HepG2 (cell line): ENCODE data around the gene MAN1A1. TPM values are rescaled to one million over a fixed set of nuclear protein-coding genes. Genes with fewer than 3 reads are reported as not detected.

ENCODE experiments used
- ATAC-seq: fragments of 200-7000 bp; cut with Tn5 transposase; 3 replicates; pipeline ENCODE4 v1.9.1; 2020; ENCODE audit warnings: mild to moderate bottlenecking, moderate library complexity
- BruUV-seq: library from RNA; stranded (reverse); fragments of 400-500 nt; replicated peaks from 2 replicates; lab custom pipeline; 2021; lab: Mats Ljungman, UMichigan
- CTCF ChIA-PET: fragments of 300-600 bp; formaldehyde crosslinking; extraction: SDS; loops from one replicate; lab custom pipeline; 2021; ENCODE audit warnings: low total read pairs, inconsistent platforms, low intra/inter-chr PET ratio; lab: Yijun Ruan, JAX
- POLR2A ChIA-PET: fragments of 350-600 bp; sonication (Branson Sonifier 250); formaldehyde crosslinking; loops from one replicate; lab custom pipeline; 2020; ENCODE audit warnings: antibody characterized with exemption, inconsistent platforms; lab: Yijun Ruan, JAX
- DNase-seq: peaks from one replicate; pipeline ENCODE4 v3.0.0-alpha.2; 2015; ENCODE audit warnings: low spot score
- FAIRE-seq: peaks from 3 replicates; lab custom pipeline; 2011; peaks lifted over from hg19 to GRCh38; lab: Jason Lieb, UNC
- H2AFZ ChIP-seq: one replicate; pipeline ENCODE4 v1.6.1; 2011; ENCODE audit warnings: low read length, inconsistent platforms
- H3K27ac ChIP-seq: fragments of 300-600 bp; 3 replicates; pipeline ENCODE4 v1.8.0; 2011; ENCODE audit warnings: mixed run types, mild to moderate bottlenecking, mixed read lengths, low read length, inconsistent platforms; ENCODE audit not compliant: insufficient read depth; ENCODE audit errors: extremely low read length
- H3K27me3 ChIP-seq, 2 experiments: fragments of 200-600 bp in 1 of 2; 2 replicates in 1 of 2; 3 replicates in 1 of 2; pipeline versions ENCODE4 v1.6.0 to v1.8.0; 2011; ENCODE audit warnings: low read length in 2 of 2, mild to moderate bottlenecking in 2 of 2, moderate library complexity in 2 of 2, inconsistent platforms in 1 of 2; ENCODE audit not compliant: insufficient read depth in 2 of 2, control insufficient read depth in 1 of 2
- H3K36me3 ChIP-seq, 2 experiments: fragments of 200-600 bp in 1 of 2; replicated peaks in 1 of 2; 2 replicates in 1 of 2; 3 replicates in 1 of 2; pipeline versions ENCODE4 v1.5.1 to v1.8.0; 2011; ENCODE audit warnings: low read length in 2 of 2, inconsistent platforms in 1 of 2; ENCODE audit not compliant: insufficient read depth in 2 of 2, control insufficient read depth in 1 of 2
- H3K4me1 ChIP-seq: 2 replicates; pipeline ENCODE4 v1.5.1; 2012; ENCODE audit warnings: low read length, inconsistent platforms; ENCODE audit not compliant: insufficient read depth
- H3K4me2 ChIP-seq: 2 replicates; pipeline ENCODE4 v1.6.0; 2011; ENCODE audit warnings: low read depth, low read length, inconsistent platforms
- H3K4me3 ChIP-seq, 3 experiments: fragments of 200-600 bp in 1 of 3; sonication (generic), shearing (Covaris generic) in 1 of 3; replicated peaks in 1 of 3; 2 replicates each; pipeline ENCODE4 v1.5.1; 2011 to 2016; ENCODE audit warnings: low read length in 3 of 3, inconsistent platforms in 2 of 3, low read depth in 2 of 3, mild to moderate bottlenecking in 2 of 3, control low read depth in 1 of 3, mixed read lengths in 1 of 3; ENCODE audit not compliant: insufficient read depth in 1 of 3
- H3K79me2 ChIP-seq: one replicate; pipeline ENCODE4 v1.6.1; 2011; ENCODE audit warnings: low read length, inconsistent platforms; ENCODE audit not compliant: insufficient read depth
- H3K9ac ChIP-seq: 2 replicates; pipeline ENCODE4 v1.6.0; 2011; ENCODE audit warnings: mild to moderate bottlenecking, low read depth, low read length, inconsistent platforms; ENCODE audit not compliant: insufficient read depth
- H3K9me3 ChIP-seq: 2 replicates; pipeline ENCODE4 v1.5.1; 2012; ENCODE audit warnings: mild to moderate bottlenecking, low read length
- H4K20me1 ChIP-seq: 2 replicates; pipeline ENCODE4 v1.6.0; 2011; ENCODE audit warnings: inconsistent platforms, mild to moderate bottlenecking, low read length, moderate library complexity; ENCODE audit not compliant: insufficient read depth
- CREB1 ChIP-seq, 2 experiments: fragments of 450-650 bp in 1 of 2; IDR thresholded peaks; 2 replicates each; pipeline ENCODE4 v1.6.1; 2016 to 2017; ENCODE audit warnings: control low read depth in 1 of 2, mild to moderate bottlenecking in 1 of 2, missing compliant biosample characterization in 1 of 2, missing genetic modification characterization in 1 of 2
- LRRFIP1 ChIP-seq: sonication (generic); formaldehyde crosslinking; conservative IDR thresholded peaks from 2 replicates; pipeline ENCODE4 v1.4.0; 2020; ENCODE audit warnings: missing genetic modification reagents
- POGZ ChIP-seq: sonication (generic); formaldehyde crosslinking; IDR thresholded peaks from 2 replicates; pipeline ENCODE4 v1.4.0; 2020; ENCODE audit warnings: mild to moderate bottlenecking, missing genetic modification reagents
- PTBP1 ChIP-seq: fragments of 200-400 bp; formaldehyde crosslinking; IDR thresholded peaks from 2 replicates; pipeline ENCODE4 v1.6.1; 2018; ENCODE audit warnings: low read length, low read depth; ENCODE audit not compliant: poor library complexity, severe bottlenecking
- TCF7 ChIP-seq: sonication (generic); IDR thresholded peaks from 2 replicates; pipeline ENCODE4 v1.6.1; 2016; ENCODE audit warnings: antibody characterized with exemption, low read depth
- ZKSCAN5 ChIP-seq: sonication (generic); formaldehyde crosslinking; IDR thresholded peaks from 2 replicates; pipeline ENCODE4 v1.5.1; 2020; ENCODE audit warnings: mild to moderate bottlenecking, missing genetic modification reagents
- ZNF224 ChIP-seq: sonication (generic); formaldehyde crosslinking; IDR thresholded peaks from 2 replicates; pipeline ENCODE4 v1.5.0; 2020; ENCODE audit warnings: mild to moderate bottlenecking, missing genetic modification reagents
- ZNF557 ChIP-seq: sonication (generic); formaldehyde crosslinking; IDR thresholded peaks from 2 replicates; pipeline ENCODE4 v1.4.0; 2020; ENCODE audit warnings: missing genetic modification reagents
- ZNF558 ChIP-seq: sonication (generic); formaldehyde crosslinking; IDR thresholded peaks from 2 replicates; pipeline ENCODE4 v1.9.0; 2022; ENCODE audit warnings: mild to moderate bottlenecking, missing genetic modification reagents, borderline replicate concordance
- ZNF570 ChIP-seq: sonication (generic); formaldehyde crosslinking; IDR thresholded peaks from 2 replicates; pipeline ENCODE4 v1.4.0; 2020; ENCODE audit warnings: mild to moderate bottlenecking, missing genetic modification reagents, borderline replicate concordance
- ZNF574 ChIP-seq: sonication (generic); formaldehyde crosslinking; IDR thresholded peaks from 2 replicates; pipeline ENCODE4 v1.4.0; 2020; ENCODE audit warnings: missing genetic modification reagents
- ZNF720 ChIP-seq: sonication (generic); formaldehyde crosslinking; IDR thresholded peaks from 2 replicates; pipeline ENCODE4 v1.4.0; 2020; ENCODE audit warnings: missing genetic modification reagents
- ZNF883 ChIP-seq: sonication (generic); formaldehyde crosslinking; IDR thresholded peaks from 2 replicates; pipeline ENCODE4 v1.5.1; 2020; ENCODE audit warnings: mild to moderate bottlenecking, missing genetic modification reagents; ENCODE audit errors: not compliant biosample characterization
- WGBS: methylation state at CpG from one replicate; pipeline ENCODE4 v1.1.6; 2017; ENCODE audit warnings: low lambda C conversion rate; 5-methylcytosine and 5-hydroxymethylcytosine counted together
- in situ Hi-C: cut with HindIII; loops from 2 replicates; pipeline ENCODE4 v1.10.0; 2017; ENCODE audit warnings: low pct_unique_long_range_greater_than_20kb; ENCODE audit not compliant: extremely low pct_ligation_motif_present
- intact Hi-C: fragments of 100-400 bp; cut with micrococcal nuclease; formaldehyde crosslinking; loops from one replicate; pipeline ENCODE4 v1.10.0; 2022; ENCODE audit not compliant: unreplicated experiment
- polyA plus RNA-seq, 8 experiments: library from polyadenylated mRNA; depleted of rRNA in 3 of 8; stranded (reverse) in 7 of 8; unstranded in 1 of 8; fragments of >200 nt; fragmentation: Illumina TruSeq in 4 of 8; extraction: Trizol in 4 of 8; gene quantifications; 2 replicates each; pipeline versions ENCODE4 v1.2.1 to v1.2.3, GENCODE V29; 2011 to 2016; ENCODE audit warnings: low read depth in 4 of 8, missing spikeins in 1 of 8, mixed read lengths in 1 of 8; ENCODE audit not compliant: insufficient read depth in 1 of 8
- total RNA-seq, 5 experiments: library from RNA; depleted of rRNA; stranded (reverse); fragments of >200 nt; fragmentation: Illumina TruSeq; extraction: Trizol; gene quantifications; 2 replicates each; pipeline ENCODE4 v1.2.3, GENCODE V29; 2016; ENCODE audit warnings: low read depth in 1 of 5

Gene MAN1A1
- total and polyA plus RNA-seq, 2 of the 13 experiments (the other 11 are each of a cell fraction or from before 2014, with no cell fraction given) = 156 to 236 TPM

GRCh38 chr6:119385994-119386393 is 36.4 kb upstream of the MAN1A1 start:
- ATAC-seq (no peak), FAIRE-seq (no peak), DNase-seq (no peak)
- Histone ChIP-seq H3K27me3 (no peaks in the 10 kb centered on the region; a peak in 1 of 5 replicates), H3K4me1 (no peaks in the 10 kb centered on the region), H3K27ac (no peak overlapping the region), H4K20me1 (no peaks in the 10 kb centered on the region), H3K9me3 (no peaks in the 10 kb centered on the region), H3K4me2 (no peak overlapping the region), H3K79me2 (no peaks in the 10 kb centered on the region), H3K36me3 (no peaks in the 10 kb centered on the region), H3K4me3 (no peak overlapping the region), H2AFZ (no peak overlapping the region), H3K9ac (no peak overlapping the region)
- CTCF ChIA-PET = no interaction called here
- POLR2A ChIA-PET = no interaction called here
- no TSS peak for BruUV-seq
- in situ Hi-C loops (no loop called here), intact Hi-C loops (no loop called here)
- no peak for TF ChIP-seq PTBP1
- TF ChIP-seq CREB1 (IDR thresholded peaks at IDR 0.05) = no peak
- TF ChIP-seq CREB1 (CRISPR knock-in tag; IDR thresholded peaks at IDR 0.05) = no peak
- TF ChIP-seq TCF7 = no peak
- no peak for TF ChIP-seq ZNF574 (CRISPR knock-in tag)
- no peak for TF ChIP-seq ZNF224 (CRISPR knock-in tag)
- TF ChIP-seq LRRFIP1 (CRISPR knock-in tag) = no peak
- TF ChIP-seq ZNF883 = no peak
- no peak for TF ChIP-seq ZNF557 (CRISPR knock-in tag)
- TF ChIP-seq ZNF720 (CRISPR knock-in tag) = no peak
- TF ChIP-seq ZNF570 = no peak
- TF ChIP-seq ZKSCAN5 (CRISPR knock-in tag) = no peak
- no peak for TF ChIP-seq POGZ
- TF ChIP-seq ZNF558 (CRISPR knock-in tag) = no peak
- WGBS = 61% methylated on average over 1 of the region's 1 CpG
